T-helper 17 cell (primary cell): Measurements from ENCODE around the gene PYCR2. TPM values are rescaled to one million over a fixed set of nuclear protein-coding genes. Genes with fewer than 3 reads are reported as not detected.
"Not testable (repeated sequence)": the region's sequence is repeated elsewhere in the genome, so short reads cannot be mapped to it uniquely, and the experiment has no call there.

Experiments used
- ATAC-seq: fragments of 150-1000 bp; cut with Tn5 transposase; 2 replicates; pipeline ENCODE4 v1.10.0; 2021; ENCODE audit warnings: mild to moderate bottlenecking, moderate library complexity
- DNase-seq, 3 donors: peaks; one replicate each; pipeline versions ENCODE4 v3.0.0 to v3.0.0-alpha.2; 2020 to 2021
- H3K9me3 ChIP-seq: one replicate; pipeline ENCODE4 v1.7.0; 2013; ENCODE audit warnings: low read length, mild to moderate bottlenecking; ENCODE audit not compliant: control insufficient read depth, poor library complexity, severe bottlenecking
- H3K27ac Mint-ChIP-seq: one replicate; pipeline ENCODE4 v1.8.0; 2022; ENCODE audit warnings: mild to moderate bottlenecking, moderate library complexity, mixed read lengths
- H3K27me3 Mint-ChIP-seq: one replicate; pipeline ENCODE4 v1.8.0; 2022; ENCODE audit warnings: mixed read lengths
- H3K36me3 Mint-ChIP-seq: one replicate; pipeline ENCODE4 v1.8.0; 2022; ENCODE audit warnings: low read depth, mixed read lengths
- H3K4me1 Mint-ChIP-seq: one replicate; pipeline ENCODE4 v1.8.0; 2022; ENCODE audit warnings: mild to moderate bottlenecking, mixed read lengths
- H3K4me3 Mint-ChIP-seq: one replicate; pipeline ENCODE4 v1.8.0; 2022; ENCODE audit warnings: mild to moderate bottlenecking, moderate library complexity, mixed read lengths
- total RNA-seq, 4 donors: library from RNA in 2 of 4; stranded (reverse) in 2 of 4; gene quantifications; one replicate each; pipeline ENCODE4 v1.2.3 and lab custom pipeline; 2022 to 2026

PYCR2 gene
- total RNA-seq, 2 donors from 2014 or later: 48.1 to 53.7 TPM

DNA sequence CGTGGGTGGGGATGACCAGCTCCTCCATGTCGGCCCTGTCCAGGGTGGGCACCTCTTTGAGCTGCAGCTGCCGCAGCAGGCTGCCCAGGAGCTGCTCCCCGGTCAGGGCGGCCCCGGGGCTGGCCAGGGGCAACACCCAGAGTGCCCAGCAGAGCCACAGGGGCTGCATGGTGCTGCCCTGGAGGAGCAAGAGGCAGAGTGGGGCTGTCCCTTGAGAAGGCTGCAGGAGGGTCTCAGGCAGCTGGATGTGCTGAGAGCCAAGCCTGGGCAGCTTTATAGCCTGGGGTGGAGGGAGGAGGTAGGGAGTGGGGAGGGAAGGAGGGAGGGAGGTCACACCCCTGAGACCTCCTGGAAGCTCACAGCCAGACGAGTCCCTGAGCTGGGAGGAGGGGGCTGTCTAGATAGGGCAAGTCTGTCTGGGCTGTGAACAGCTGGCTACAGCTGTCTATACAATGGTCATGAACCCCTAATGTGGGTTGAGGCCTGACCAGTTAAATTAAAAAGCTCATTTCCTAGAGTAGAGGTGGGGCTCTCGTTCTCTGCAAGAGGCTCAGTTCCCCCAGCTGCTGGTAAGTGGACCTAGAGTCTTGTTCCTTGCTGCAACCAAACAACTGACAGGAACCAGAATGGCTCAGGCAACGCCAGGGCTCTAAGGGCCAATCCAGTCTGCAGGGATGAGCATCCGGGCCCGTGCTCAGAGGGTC is 35.0 kb downstream of the PYCR2 start, which contains the start of gene LEFTY1:
Gene LEFTY1, minus strand, starts transcription at position 249 of the 704 bp plus-strand sequence. Its CDS starts 80 bp downstream, at position 169.
- Mint-ChIP-seq H3K27me3 (no peaks in the 10 kb centered on the region), H3K27ac (no peak within 1 kb of the TSS), H3K4me3 (no peak within 1 kb of the TSS), H3K36me3 (no peaks in the 10 kb centered on the region), H3K4me1 (peaks cover 13% of the 10 kb centered on the region)
- ATAC-seq (no peak), DNase-seq (no peak)
- no peaks in the 10 kb centered on the region for H3K9me3 ChIP-seq

DNA sequence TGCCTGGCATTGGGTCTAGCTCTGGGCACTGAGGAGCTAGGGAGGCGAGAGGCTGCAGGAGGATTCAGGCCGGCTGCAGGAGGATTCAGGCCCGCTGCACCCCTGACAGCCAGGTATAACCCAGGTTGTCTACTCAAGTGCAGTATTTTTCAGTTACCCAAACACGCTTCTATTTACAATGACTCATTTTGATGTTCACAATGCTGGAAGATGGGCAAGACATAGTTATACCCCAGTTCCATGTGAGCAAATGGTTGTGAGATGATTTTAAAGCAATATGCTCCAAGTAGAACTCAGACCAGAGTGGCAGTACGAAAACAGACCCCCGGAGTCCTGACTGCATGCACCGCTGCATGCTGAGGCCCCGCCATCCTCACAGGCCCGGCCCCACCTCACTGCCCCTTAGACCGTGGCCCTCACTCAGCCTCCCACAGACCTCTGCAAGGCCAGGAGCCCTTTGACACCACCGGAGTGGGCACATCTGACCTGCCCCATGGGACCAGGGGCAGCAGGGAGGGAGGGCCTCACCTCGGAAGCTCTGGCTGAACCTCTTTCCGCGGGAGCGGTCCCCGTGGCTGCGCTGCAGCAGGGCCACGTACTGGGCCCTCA is 35.7 kb downstream of the PYCR2 start:
- ATAC-seq: no peak
- Mint-ChIP-seq H3K27ac (no peak overlapping the region), H3K4me1 (peaks cover 18% of the 10 kb centered on the region), H3K36me3 (no peaks in the 10 kb centered on the region), H3K27me3 (no peaks in the 10 kb centered on the region), H3K4me3 (no peak overlapping the region)
- DNase-seq: no peak
- no peaks in the 10 kb centered on the region for H3K9me3 ChIP-seq

DNA sequence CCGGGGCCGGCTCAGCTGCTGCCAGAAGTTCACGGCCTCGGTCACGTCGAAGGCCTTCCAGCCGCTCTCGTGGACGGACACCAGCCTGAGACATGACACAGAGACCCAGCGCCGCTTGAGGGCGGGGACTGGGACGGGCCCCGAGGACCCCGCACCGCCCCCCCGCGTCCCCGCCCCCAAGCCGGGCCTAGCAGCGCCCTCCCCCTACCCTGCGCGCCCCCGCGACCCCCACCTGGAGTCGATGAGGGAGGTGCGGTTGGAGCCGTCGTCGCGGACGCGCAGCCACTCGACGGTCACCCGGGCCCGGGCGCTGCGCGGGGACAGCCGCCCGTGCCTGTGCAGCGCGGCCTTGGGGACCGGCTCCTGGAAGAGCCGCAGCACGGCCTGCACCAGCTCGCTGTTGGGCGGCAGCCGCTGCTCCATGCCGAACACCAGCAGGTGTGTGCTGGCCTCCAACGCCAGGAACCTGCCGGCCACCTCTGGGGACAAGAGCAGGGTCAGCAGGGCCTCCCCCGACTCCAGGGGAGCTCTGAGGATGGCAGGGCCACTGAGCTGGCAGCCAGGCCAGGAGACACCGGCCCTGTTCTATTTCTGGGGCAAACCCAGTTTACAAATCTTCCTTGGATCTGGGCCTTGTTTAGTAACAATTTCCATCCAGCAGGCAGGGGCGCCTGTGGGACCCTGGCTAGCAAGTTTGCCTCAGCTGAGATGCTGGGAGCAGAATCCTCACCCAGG is 36.3 kb downstream of the PYCR2 start:
- H3K9me3 ChIP-seq, H3K27me3 Mint-ChIP-seq, ATAC-seq, DNase-seq, H3K36me3 Mint-ChIP-seq, H3K4me3 Mint-ChIP-seq, H3K27ac Mint-ChIP-seq: not testable (repeated sequence)
- peaks cover 21% of the 10 kb centered on the region for H3K4me1 Mint-ChIP-seq

DNA sequence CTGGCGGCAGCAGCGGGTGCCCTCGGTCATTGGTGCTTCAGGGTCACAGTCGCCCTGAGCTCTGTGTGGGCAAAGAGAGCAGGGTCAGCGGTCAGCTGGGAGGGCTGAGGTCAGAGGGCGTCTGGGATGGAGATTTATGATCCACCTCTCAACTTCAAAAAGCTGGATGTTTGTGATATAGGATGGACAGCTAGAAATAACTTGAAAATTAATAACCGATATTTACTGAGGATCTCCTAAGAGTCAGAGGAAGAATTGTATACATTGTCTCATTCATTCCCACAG is 37.1 kb downstream of the PYCR2 start:
- Mint-ChIP-seq H3K4me1 (peaks cover 21% of the 10 kb centered on the region), H3K27ac (no peak overlapping the region), H3K36me3 (no peaks in the 10 kb centered on the region), H3K4me3 (no peak overlapping the region), H3K27me3 (no peaks in the 10 kb centered on the region)
- no peak for DNase-seq
- no peak for ATAC-seq
- H3K9me3 ChIP-seq: no peaks in the 10 kb centered on the region

DNA sequence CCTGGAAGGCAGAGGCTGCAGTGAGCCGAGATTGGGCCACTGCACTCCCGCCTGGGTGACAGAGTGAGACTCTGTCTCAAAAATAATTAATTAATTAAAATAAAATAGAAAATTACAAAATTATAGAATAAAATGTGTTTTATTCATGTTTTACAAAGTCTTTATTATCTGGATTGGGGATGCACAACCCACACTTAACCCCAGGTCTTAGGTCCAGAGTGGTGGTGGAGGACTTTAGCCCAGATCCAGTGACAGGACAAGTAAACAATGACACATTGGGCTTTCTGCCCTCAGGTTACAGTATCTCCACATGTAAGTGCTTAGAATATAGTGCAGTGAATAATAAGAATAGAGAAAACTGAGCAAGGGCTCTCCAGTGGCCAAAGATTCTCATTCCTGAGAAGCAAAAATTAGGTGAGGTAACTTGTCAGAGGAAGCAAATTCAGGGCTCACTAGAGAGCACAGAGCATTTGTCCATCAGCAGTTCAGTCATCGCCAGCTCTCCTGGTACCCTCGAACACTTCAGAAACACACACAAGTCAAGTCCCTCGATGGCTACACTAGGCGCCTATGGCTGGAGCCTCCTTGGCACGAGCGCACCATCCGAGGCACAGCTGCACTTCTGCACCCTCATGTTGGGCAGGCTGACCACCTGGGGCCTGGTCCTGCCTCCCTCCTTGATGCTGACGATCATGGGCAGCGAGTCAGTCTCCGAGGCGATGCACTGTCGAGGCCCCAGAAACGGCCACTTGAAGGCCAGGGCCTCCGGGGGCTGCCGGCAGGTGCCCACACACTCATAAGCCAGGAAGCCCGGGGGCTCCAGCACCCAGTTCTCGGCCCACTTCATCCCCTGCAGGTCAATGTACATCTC is 37.7 kb downstream of the PYCR2 start:
- H3K9me3 ChIP-seq: no peaks in the 10 kb centered on the region
- Mint-ChIP-seq H3K4me1 (peaks cover 19% of the 10 kb centered on the region), H3K27me3 (no peaks in the 10 kb centered on the region), H3K36me3 (no peaks in the 10 kb centered on the region), H3K27ac (no peak overlapping the region), H3K4me3 (no peak overlapping the region)
- DNase-seq: no peak
- ATAC-seq: no peak

DNA sequence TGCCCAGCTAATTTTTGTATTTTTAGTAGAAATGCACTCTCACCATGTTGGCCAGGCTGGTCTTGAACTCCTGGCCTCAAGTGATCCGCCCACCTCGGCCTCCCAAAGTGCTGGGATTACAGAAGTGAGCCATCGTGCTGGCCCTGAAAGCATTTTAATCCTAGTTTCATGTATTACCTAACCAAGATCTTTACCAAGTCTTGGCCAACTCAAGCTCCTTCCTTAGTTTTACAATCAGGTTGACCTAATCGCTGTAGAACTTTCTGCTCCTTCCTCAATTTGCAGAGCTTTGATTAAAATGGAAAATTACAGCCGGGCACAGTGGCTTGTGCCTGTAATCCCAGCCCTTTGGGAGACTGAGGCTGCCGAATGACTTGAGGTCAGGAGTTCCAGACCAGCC is 38.7 kb downstream of the PYCR2 start:
- H3K27ac Mint-ChIP-seq: no peak overlapping the region
- ATAC-seq (no peak), DNase-seq (no peak)
- H3K36me3 Mint-ChIP-seq: no peaks in the 10 kb centered on the region
- no peak overlapping the region for H3K4me3 Mint-ChIP-seq
- H3K27me3 Mint-ChIP-seq: no peaks in the 10 kb centered on the region
- H3K4me1 Mint-ChIP-seq: peaks cover 16% of the 10 kb centered on the region
- H3K9me3 ChIP-seq: no peaks in the 10 kb centered on the region

DNA sequence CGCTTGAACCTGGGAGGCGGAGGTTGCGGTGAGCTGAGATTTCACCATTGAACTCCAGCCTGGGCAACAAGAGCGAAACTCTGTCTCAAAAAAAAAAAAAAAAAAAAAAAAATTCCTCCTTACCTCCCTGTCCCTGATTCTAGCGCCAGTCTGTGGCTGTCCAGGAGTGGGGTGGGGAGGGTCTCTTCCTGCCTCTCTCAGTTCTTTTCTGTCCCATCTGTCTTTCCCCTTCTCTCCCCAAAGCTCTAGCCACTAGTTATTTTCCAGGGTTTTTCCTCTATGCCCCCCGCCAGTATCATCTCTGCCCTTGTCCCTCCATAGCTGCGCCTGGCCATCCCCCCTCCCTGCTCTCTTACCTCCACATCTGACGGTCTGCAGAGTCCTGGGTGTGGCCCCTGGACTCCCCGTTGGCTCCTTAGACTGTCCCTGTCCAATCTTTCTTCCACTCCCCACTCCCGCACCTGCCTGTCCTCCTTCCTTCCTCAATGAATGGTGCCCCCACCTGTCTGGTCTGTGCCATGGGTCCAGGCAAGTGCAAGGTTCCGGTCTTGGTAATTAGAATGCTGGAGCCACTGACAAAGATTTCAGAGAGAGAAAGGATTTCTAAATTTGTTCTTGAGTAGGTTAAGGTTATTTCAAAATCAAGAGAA is 40.3 kb downstream of the PYCR2 start:
- Mint-ChIP-seq H3K27me3 (no peaks in the 10 kb centered on the region), H3K4me1 (peaks cover 23% of the 10 kb centered on the region), H3K4me3 (peak overlapping the region; percentile 96), H3K36me3 (no peaks in the 10 kb centered on the region), H3K27ac (peak overlapping the region; percentile 87)
- ATAC-seq (no peak), DNase-seq (no peak)
- H3K9me3 ChIP-seq: no peaks in the 10 kb centered on the region

DNA sequence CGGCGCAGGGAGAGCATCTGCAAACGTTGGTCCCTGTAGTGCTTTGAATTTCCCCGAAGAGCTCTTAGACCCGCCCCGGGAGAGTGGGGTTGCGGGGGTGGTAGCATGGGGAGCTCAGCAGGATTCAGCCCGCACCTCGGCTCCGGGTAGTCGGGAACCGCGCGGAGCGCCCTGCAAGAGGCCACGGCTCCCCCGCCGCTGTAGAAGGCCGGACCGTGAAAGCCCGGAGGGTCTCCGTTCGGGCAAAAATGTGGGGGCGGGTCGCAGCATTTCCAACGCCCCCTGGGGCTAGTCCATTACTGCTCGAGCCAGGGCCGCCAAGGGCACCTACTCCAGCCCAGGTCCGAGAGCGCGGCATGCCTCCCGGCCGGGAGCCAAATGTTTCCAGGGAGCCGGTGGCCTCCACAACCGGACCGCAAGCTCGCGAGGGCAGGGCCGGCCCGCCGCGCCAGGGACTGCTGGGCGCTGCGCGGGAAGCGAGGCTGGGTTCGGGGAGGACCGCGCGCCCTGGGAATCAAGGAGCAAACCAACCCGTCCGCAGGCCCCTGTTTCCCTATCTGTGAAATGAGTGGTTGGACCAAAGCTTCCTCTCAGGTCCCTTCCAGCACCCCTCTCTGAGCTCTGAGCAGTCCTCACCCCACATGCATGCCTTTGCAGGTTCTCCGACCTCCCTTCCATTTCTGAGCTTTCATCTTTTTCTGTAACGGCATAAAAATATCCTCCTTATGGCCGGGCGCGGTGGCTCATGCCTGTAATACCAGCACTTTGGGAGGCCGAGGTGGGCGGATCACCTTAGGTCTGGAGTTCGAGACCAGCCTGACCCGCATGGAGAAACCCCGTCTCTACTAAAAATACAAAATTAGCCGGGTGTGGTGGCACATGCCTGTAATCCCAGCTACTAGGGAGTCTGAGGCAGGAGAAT is 41.1 kb downstream of the PYCR2 start:
- H3K9me3 ChIP-seq: no peaks in the 10 kb centered on the region
- no peaks in the 10 kb centered on the region for H3K36me3 Mint-ChIP-seq
- H3K27ac Mint-ChIP-seq: peak overlapping the region; percentile 87
- H3K4me3 Mint-ChIP-seq: peak overlapping the region; percentile 96
- H3K4me1 Mint-ChIP-seq: peaks cover 28% of the 10 kb centered on the region
- ATAC-seq (peak; percentile 38), DNase-seq (peak in 1 of 3 donors; percentile 18)
- no peaks in the 10 kb centered on the region for H3K27me3 Mint-ChIP-seq

DNA sequence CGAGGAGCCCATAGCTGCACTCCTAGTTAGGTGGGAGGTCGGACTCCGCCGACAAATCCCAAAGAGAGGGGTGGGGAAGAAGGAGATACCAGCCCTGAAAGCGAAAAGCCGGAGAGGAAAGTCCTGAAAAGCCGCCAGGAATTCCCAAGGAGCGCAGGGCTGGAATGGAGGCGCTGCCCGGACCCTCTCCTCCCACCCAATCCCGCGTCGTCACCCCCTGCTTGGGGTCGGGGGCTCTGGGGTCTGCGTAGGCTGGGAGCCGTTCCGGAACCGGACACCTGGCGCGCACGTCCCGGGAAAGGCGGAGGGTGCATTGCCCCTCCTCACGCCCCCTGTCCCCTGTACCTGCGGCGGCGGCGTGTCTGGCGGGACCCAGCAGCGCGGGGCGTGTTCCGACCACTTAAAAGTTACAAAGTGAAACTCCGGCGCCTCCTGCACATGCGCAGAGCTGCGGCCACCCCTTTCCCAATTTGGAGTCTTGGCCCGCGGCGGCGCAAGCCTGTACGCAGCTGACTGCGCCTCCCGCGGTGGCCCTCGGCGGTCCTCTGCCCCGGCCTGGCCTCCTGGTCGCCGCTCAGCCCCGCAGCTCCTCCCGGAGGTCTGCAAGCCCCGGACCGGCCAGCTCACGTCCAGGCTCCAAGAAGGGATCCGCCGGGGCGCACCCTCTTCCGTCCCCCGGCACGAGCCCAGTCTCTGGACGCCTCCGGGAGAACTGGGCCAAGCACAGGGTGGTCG is 41.9 kb downstream of the PYCR2 start, which contains the start of gene TMEM63A:
Gene TMEM63A, minus strand, starts transcription at position 422 of the 735 bp plus-strand sequence. CDS start 4,800 bp downstream, outside the sequence.
- DNase-seq (peak; percentile 86 to 87 (median 86)), ATAC-seq (peak; percentile 80)
- Mint-ChIP-seq H3K27me3 (no peaks in the 10 kb centered on the region), H3K27ac (peak within 1 kb of the TSS; percentile 87), H3K4me1 (peaks cover 36% of the 10 kb centered on the region), H3K4me3 (peak within 1 kb of the TSS; percentile 96), H3K36me3 (peaks cover 4% of the 10 kb centered on the region)
- H3K9me3 ChIP-seq: no peaks in the 10 kb centered on the region

DNA sequence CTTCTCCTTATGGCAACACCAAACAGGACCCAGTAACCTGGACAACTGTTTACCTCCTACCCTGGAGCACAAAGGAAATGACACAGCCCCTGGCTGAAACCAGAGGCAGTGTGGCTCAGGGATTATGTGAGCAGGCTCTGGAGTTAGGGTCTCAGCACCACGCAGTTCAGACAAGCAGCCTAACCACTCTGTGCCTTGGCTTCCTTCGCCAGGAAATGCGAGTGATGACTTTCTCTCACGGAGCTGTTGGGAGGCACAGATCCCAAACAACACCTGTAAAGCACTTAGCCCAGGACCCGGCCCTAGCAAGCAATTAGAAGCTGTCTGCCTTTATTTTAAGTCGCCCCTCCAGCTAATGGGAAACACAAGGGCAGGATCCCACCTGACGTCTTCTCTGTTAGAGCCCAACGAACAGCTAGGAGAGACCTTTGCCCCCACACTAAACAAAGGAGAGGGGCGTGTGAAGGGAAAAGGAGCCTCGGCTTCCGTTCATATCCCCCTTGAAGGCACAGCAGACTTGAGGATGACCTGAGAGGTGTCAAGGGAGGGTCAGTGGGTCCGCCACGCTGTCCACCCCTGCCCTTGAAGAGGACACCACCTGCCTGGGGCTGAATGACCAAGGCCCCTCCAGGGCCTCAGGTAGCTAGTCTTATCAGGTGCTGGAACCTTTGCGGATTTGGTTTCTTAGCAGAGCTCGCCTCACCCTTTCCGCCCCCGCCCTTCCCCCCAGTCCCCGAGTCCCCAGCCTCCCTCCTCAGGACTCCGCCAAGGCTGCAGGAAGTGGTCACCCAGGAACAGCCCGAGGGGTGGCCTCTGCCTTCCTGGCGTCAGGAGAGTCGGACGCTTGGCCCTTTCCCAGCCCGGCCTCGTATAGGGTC is 42.7 kb downstream of the PYCR2 start:
- no peaks in the 10 kb centered on the region for H3K9me3 ChIP-seq
- H3K27ac Mint-ChIP-seq: peak overlapping the region; percentile 87
- peak overlapping the region; percentile 96 for H3K4me3 Mint-ChIP-seq
- ATAC-seq (peak; percentile 54), DNase-seq (peak in 1 of 3 donors; percentile 23)
- peaks cover 4% of the 10 kb centered on the region for H3K36me3 Mint-ChIP-seq
- H3K27me3 Mint-ChIP-seq: no peaks in the 10 kb centered on the region
- peaks cover 40% of the 10 kb centered on the region for H3K4me1 Mint-ChIP-seq
